HG02588 (cell line): ENCODE measurements around the gene PXMP2.
"Not testable (repeated sequence)": the region's sequence is repeated elsewhere in the genome, so short reads cannot be mapped to it uniquely, and the experiment has no call there.

Source experiments
- ATAC-seq: cut with Tn5 transposase; IDR thresholded peaks from one replicate; pipeline ENCODE4 v1.9.1; 2021; ENCODE audit warnings: mild to moderate bottlenecking, moderate library complexity; ENCODE audit not compliant: unreplicated experiment

Gene PXMP2

GRCh38 chr12:132747395-132747794 is 60.0 kb downstream of the PXMP2 start:
- ATAC-seq, result no peak

- no peak for ATAC-seq
These were observed 60.5 kb downstream of the PXMP2 start for GRCh38 chr12:132747896-132748295.

DNA sequence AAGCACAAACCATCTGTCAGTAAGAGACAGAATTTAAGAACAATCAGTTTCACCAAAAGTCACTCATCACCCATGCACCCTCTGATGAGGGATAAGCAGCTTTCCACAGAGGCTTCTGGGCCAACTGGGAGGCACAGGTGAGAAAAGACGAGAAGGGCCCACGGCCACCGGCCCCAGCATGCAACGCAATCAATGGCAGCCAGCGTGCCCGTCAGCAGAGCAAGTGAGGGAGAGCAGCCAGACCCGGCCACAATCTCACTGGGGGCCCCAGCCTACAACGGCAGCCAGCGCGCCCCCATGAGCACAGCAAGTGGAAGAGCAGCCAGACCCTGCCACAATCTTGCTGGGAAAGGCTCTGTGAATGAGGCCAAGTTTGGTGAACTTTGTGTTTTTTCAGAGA is 60.9 kb downstream of the PXMP2 start:
- ATAC-seq, result no peak

- ATAC-seq, result not testable (repeated sequence)
These were observed 66.3 kb downstream of the PXMP2 start for GRCh38 chr12:132753670-132754069.

DNA sequence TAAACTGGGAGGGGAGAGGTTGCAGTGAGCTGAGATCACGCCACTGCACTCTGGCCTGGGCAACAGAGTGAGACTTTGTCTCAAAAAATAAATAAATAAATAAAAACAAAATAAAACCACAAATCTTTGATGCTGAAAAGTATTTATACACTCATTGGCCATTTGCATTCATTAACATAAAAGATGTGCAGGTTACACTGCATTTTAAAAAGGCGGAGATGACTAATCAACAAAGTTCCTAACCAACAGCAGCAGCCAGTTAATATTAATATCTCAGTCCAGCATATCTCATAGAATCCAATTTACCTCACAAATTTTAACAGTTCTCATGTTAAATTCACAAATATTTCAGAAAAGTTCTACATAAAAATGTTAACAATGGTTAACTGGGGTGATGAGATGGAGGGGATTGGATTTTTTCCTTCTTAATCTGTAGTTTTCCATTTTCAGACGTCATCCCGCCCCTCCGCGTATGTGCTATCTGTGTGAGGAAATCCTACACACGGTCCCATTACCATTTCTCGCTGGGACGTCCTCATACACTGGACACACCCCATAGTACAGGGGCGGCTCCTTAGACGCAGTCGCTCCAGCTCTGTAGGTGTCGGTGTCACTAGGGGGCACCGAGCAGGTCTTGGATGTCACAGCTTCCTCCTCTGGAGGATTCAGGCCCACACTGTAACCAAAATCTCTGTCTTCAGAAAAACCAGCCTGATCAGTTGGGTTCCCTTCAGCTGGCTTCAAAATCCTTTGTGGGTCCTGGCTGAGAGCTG is 67.0 kb downstream of the PXMP2 start:
- no peak for ATAC-seq
